Middle frontal gyrus (tissue), 1 donor: ENCODE data around the gene NPHS2.
"Not testable (repeated sequence)": the region's sequence is repeated elsewhere in the genome, so short reads cannot be mapped to it uniquely, and the experiment has no call there.

Experiments used
- DNase-seq: peaks from one replicate; pipeline ENCODE4 v3.0.0-alpha.2; 2015; ENCODE audit warnings: low spot score; ENCODE audit errors: extremely low spot score

The NPHS2 gene

DNA sequence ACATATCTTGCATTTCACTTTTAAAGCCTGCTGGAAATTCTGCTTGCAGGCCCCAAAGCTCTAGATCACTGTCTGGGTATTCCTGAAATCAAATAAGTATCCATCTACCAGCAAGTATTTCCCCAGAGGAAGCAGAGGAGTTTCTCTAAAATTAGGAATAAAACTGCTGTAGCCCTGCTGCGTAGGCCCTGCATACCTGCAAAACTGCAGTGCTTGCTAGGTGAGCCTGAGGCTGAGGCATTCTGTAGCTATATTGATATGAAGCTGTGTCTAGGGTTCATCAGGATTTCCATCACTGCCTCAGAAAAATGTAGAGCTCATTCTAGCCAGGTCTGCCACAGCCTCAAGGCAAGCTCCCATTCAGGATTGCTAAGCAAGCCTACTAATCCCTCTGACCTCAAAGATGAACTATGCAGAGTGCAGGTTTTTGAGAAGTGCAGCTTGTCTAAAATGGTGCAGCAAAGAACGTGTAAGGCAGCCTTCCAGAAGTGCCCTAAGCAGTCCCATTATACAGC is 28.7 kb downstream of the NPHS2 start:
- DNase-seq: no peak

DNA sequence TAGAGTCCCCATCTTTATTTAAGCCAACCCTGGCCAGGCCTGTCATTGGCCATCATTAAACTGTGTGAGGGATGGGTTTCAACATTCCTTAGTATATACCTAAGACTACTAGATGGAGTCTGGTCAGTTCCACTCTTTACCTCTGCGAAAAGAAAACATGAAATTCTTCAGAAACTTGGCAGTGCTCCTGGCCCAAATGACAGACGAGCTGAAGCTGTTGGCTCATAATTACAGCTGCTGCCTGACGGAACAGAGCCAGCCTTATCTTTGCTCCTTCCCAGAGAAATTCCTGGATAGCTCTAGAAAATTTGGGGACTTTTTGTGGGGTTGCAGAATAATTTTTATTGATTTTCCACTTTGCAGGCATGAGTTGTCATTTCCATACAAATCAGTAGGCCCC is 30.4 kb downstream of the NPHS2 start:
- no peak for DNase-seq

DNA sequence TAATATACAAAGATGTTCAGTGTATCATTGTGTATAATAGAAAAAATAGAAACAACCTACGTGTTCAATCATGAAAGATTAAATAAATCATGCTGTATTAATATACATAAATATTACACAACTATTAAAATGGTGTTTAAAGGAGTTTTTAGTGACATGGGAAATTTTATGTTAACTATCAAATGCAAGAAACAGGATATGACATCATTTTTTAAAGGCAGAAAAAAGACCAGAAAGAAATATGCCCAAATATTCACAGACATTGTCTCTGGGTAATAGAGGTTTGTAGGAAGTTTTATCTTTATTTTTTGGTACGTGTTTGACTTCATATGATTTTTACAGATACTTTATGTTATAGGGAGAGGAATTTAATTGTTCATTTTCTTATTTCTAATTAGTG is 34.0 kb downstream of the NPHS2 start:
- DNase-seq: no peak

DNA sequence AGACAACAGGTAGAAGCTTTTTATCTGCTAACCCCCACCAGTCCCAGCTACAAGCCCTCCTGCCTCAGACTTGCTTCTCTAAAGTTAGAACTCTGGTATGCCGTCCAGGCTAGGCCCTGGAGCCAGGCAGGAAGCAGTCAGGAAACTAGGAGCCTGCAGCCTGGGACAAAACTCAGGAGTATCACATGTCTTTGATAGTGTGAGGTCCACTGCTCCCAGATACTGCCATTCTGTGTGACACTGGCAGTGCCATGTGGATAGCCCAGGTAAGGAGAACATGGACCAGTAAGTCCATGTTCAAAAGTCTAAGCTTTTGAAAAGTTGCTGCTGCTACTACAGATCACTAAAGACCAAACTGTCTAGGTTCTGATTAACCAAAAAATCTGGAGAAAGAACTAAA is 45.4 kb downstream of the NPHS2 start:
- DNase-seq: no peak

DNA sequence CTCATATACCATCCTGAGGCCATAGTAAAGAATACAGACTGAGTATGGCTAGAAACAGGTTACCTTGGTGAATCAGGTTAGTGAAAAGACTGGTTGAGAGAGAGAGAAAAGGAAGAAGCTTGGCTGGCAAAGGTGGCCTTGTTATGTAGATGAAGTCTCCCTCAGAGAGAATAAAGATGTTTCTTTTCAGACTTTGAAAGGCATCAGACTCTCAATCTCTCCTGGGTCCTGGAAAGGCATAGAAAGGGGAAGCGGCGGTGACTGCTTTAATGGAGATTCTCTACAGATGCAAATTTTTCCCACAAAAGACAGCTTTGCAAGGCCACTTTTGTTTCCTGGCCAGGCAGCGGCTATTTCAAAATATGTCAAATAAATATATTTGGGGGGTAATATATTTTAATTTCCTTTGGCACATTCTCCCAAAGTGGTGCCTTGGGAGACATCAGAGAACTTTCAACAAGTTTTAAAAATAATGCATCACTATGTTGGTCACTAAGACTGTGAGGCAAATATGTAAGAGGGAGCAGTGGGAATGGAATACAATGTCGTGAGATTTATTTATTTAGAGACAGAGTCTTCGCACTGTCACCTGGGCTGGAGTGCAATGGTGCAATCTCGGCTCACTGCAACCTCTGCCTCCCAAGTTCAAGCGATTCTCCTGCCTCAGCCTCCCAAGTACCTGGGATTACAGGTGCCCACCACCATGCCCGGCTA is 46.1 kb downstream of the NPHS2 start:
- DNase-seq: no peak

DNA sequence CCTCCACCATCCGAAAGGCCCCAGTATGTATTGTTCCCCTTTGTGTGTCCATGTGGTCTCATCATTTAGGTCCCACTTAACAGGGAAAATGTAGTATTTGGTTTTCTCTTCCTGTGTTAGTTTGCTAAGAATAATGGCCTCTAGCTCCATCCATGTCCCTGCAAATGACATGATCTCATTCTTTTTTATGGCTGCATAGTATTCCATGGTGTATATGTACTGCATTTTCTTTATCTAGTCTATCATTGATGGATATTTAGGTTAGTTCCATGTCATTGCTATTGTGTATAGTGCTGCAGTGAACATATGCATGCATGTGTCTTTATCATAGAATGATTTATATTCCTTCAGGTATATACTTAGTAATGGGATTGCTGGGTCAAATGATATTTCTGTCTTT is 57.2 kb downstream of the NPHS2 start:
- not testable (repeated sequence) for DNase-seq

DNA sequence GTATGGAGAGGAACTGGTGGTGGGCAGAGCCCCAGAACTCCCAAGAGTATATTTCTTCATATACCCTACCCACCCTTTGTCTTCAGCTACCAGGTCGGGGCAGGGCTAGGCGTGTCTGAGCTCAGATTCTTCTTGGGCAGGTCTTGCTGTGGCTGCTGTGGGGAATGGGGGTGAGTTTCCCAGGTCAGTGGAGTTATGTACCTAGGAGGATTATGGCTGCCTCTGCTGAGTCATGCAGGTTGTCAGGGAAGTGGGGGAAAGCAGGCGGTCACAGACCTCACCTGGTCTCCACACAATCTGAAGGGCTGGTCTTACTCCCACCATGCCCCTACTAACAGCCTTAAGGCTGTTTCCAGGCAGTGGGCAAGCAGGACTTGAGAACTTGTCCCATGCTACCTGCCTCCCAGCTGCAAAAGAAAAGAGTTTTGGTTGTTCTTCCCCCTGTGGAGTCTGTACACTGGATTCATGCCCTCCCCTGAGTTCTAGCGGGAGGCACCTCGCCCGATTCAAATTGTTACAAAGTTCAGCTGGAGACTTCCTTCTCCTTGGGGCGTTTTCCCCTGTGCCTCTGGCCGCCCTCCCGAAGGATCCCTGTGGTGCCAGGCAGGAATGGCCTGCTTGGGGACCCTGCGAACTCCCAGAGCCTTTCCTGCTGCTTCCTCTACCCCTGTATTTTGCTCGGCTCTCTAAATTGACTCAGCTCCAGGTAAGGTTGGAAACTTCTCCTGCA is 58.6 kb downstream of the NPHS2 start:
- no peak for DNase-seq

DNA sequence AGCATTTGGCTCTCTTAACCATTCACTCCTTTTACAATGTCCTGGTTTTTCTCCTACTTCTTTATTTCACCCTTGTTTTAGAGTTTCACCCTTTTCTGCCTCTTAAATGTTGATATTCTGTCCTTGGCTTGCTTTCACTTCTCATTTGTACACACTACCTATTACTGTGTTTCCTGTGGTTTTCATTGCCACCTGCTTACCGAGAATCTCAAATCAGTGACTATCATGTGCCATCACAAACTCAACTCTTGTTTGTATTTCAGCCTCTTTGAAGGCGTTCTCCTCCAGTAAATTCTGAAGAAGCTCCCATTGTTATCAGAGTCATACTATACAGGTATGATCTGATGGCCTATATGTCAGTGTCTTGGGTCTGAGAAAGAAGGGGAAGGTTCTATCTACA is 65.7 kb downstream of the NPHS2 start:
- DNase-seq: no peak

DNA sequence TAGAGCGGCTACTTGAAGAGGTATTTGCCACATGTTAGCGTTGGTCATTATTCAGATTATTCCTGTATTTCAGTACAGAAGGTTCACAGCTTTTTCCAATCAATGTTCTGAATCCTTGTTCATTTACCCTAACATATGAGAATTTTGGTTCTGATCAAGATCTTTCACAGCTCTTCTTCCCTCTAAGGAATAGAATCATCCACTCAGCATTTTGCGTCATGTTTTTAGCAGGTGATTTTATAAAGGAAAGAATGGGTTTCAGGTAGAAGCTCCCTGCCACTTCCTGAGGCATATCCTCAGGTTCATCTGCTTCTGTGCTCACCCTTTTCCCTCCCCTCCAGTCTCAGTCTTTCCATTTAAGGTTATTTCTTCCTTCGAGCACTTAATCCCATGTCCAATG is 66.4 kb downstream of the NPHS2 start:
- DNase-seq: no peak

DNA sequence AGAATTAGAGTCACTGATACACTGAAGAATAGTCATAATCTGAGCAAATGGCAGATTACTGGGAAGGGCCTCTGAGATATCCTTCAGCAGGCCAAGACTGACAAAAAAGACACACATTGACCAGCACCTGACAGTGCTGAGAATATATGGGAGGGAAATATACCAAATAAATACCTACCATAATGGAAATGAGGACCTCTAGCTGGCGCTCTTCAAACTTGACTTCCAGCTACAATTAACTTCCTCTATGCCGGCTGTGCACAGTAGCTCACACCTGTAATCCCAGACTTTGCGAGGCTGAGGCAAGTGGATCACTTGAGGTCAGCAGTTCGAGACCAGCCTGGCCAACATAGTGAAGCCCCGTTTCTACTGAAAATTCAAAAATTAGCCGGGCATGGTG is 69.5 kb downstream of the NPHS2 start:
- no peak for DNase-seq
